ENCODE data around the gene CASQ2. TPM values are rescaled to one million over a fixed set of nuclear protein-coding genes. Genes with fewer than 3 reads are reported as not detected.
A peak's percentile ranks its signal among the peaks of the same experiment; 100 is the strongest.

CASQ2 gene
- total RNA-seq, 4 donors from 2014 or later = 1.5 to 30.2 (median 7.8) TPM

- no peak overlapping the region for H3K4me3 ChIP-seq
- TF ChIP-seq POLR2A (IDR thresholded peaks at IDR 0.05) (peak in 1 of 2 donors; percentile 20), CTCF (IDR thresholded peaks at IDR 0.05) (no peak)
- peak; percentile 70 to 72 for DNase-seq
Measured at GRCh38 chr1:115679141-115679611, 89.3 kb downstream of the CASQ2 start.

GRCh38 chr1:115678141-115678540 lies 90.4 kb downstream of the CASQ2 start:
- Histone ChIP-seq H3K27ac (peak overlapping the region; percentile 82 to 83), H3K27me3 (no peaks in the 10 kb centered on the region), H3K4me1 (peaks cover 0 to 14% of the 10 kb centered on the region in 2 donors), H3K4me3 (no peak overlapping the region), H3K36me3 (no peaks in the 10 kb centered on the region), H3K9me3 (no peaks in the 10 kb centered on the region)
- no peak for DNase-seq
- TF ChIP-seq POLR2A (IDR thresholded peaks at IDR 0.05) (no peak), CTCF (IDR thresholded peaks at IDR 0.05) (no peak)
- intact Hi-C loops (cut with DNase I; ENCODE audit: low total_unique reads) = no loop called here

More at GRCh38 chr1:115679141-115679611, 89.3 kb downstream of the CASQ2 start:
- intact Hi-C loops (cut with DNase I; ENCODE audit: low total_unique reads) = no loop called here
- peaks cover 0 to 14% of the 10 kb centered on the region in 2 donors for H3K4me1 ChIP-seq
- H3K27me3 ChIP-seq = no peaks in the 10 kb centered on the region
- no peaks in the 10 kb centered on the region for H3K9me3 ChIP-seq
- H3K27ac ChIP-seq = peak overlapping the region; percentile 82 to 83
- no peaks in the 10 kb centered on the region for H3K36me3 ChIP-seq

DNA sequence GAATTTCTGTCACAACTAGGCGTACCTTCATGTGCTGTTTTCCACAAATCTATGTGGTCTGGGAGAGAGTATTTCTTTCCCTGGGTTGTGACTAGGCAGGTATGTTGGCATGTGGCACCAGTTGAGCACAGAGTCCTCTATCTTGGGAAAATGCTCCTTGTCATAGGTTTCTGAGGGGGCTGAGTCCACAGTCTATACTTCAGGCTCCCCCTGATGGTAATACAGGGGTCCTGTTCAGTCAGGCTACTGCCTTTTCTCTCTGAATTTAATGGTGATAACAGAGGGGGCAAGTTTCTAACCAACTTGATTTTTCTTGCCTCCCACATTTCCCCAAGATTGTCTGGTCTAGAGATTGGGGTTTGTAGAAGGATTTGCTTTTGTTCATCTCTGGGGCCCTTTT lies 90.9 kb downstream of the CASQ2 start:
- Histone ChIP-seq H3K4me1 (peaks cover 0 to 14% of the 10 kb centered on the region in 2 donors), H3K9me3 (no peaks in the 10 kb centered on the region), H3K27ac (peak overlapping the region; percentile 82 to 83), H3K36me3 (no peaks in the 10 kb centered on the region), H3K4me3 (no peak overlapping the region), H3K27me3 (no peaks in the 10 kb centered on the region)
- TF ChIP-seq CTCF (IDR thresholded peaks at IDR 0.05) = no peak
- no peak for TF ChIP-seq POLR2A (IDR thresholded peaks at IDR 0.05)
- no peak for DNase-seq
- intact Hi-C loops (cut with DNase I; ENCODE audit: low total_unique reads) = no loop called here

DNA sequence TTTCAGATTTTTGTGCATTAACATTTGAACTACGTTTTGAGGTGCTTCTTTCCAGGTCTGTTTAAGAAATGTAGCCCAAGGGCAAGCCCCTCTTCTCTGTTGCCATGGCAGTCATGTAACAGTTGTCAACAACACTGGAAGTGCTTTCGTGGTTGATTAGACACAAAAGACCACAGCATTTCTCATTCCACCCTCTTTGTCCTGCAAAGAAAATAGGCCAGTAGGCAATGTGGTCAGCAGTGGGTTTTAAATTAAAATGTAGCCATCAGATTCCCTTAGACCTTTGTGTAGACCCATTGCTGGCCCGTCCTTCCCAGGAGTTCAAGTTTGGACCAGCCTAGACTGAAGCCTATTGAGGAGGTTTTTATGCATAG lies 91.3 kb downstream of the CASQ2 start:
- Histone ChIP-seq H3K9me3 (no peaks in the 10 kb centered on the region), H3K36me3 (no peaks in the 10 kb centered on the region), H3K4me3 (no peak overlapping the region), H3K27me3 (no peaks in the 10 kb centered on the region), H3K27ac (peak overlapping the region in 1 of 2 donors; percentile 82), H3K4me1 (peaks cover 0 to 14% of the 10 kb centered on the region in 2 donors)
- intact Hi-C loops (cut with DNase I; ENCODE audit: low total_unique reads) = no loop called here
- TF ChIP-seq POLR2A (IDR thresholded peaks at IDR 0.05) (no peak), CTCF (IDR thresholded peaks at IDR 0.05) (no peak)
- DNase-seq = no peak

DNA sequence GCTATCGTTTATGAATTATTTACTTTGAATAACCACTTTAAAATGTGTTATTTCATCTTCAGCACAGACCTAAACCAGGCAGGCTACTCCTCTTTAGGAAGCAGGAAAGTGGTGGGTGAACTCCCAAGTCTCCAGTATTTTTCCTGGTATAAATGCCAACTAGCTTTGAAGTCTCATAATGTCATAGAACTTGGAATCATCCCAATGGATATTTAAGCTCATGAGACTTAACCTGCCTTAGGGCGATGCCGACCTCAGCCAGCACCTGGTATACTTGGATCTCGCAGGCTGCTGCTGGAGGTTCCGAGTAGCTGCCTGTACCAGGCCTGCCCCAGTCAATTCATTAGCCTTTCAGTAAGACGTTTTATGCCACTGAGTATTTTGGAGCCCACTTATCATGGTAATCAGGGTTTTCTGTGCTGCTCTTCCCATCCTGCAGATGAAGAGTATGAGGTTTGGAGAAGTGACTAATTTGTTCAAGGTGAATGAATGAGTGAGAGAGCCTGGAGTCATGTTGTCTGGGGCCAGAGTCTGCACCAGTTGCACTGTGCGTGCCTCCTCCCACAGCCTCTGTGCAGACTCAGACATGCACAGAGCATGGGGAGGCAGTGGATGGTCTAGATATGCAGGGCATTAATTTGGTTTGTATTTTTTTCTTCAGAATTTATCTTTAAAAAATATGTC lies 91.9 kb downstream of the CASQ2 start:
- no peak overlapping the region for H3K4me3 ChIP-seq
- no peak overlapping the region for H3K27ac ChIP-seq
- no peak for DNase-seq
- TF ChIP-seq CTCF (IDR thresholded peaks at IDR 0.05) (no peak), POLR2A (IDR thresholded peaks at IDR 0.05) (no peak)
- H3K36me3 ChIP-seq = no peaks in the 10 kb centered on the region
- intact Hi-C loops (cut with DNase I; ENCODE audit: low total_unique reads) = no loop called here
- no peaks in the 10 kb centered on the region for H3K9me3 ChIP-seq
- no peaks in the 10 kb centered on the region for H3K27me3 ChIP-seq
- peaks cover 0 to 14% of the 10 kb centered on the region in 2 donors for H3K4me1 ChIP-seq

Data from uterus (tissue), 4 donors.